GM23338 (cell line): ENCODE results near the gene CDC73.

ENCODE experiments used
- CREB1 ChIP-seq: fragments of 250-450 bp; sonication (Bioruptor Pico); IDR thresholded peaks from 2 replicates; pipeline ENCODE4 v1.5.0; 2020; ENCODE audit warnings: low read depth, mild to moderate bottlenecking, moderate library complexity
- CTCF ChIP-seq, 2 experiments: fragments of 200-600 bp in 1 of 2; sonication (generic) in 1 of 2; conservative IDR thresholded peaks; 2 replicates each; pipeline versions ENCODE4 v1.5.1 to v1.6.1; 2016 to 2017; ENCODE audit warnings: antibody characterized with exemption in 2 of 2, low read depth in 2 of 2, mild to moderate bottlenecking in 2 of 2, moderate library complexity in 1 of 2
- EZH2 ChIP-seq: fragments of 200-600 bp; sonication (generic); IDR thresholded peaks from one replicate; pipeline ENCODE4 v1.8.0; 2017; ENCODE audit warnings: antibody characterized with exemption, mild to moderate bottlenecking, low read depth; ENCODE audit not compliant: unreplicated experiment
- EZH2phosphoT487 ChIP-seq: fragments of 200-600 bp; sonication (generic); IDR thresholded peaks from one replicate; pipeline ENCODE4 v1.8.1; 2018; ENCODE audit warnings: antibody characterized with exemption; ENCODE audit not compliant: unreplicated experiment
- JUNB ChIP-seq: IDR thresholded peaks from one replicate; pipeline ENCODE4 v1.6.1; 2016; ENCODE audit warnings: antibody characterized with exemption; ENCODE audit not compliant: unreplicated experiment
- POLR2AphosphoS5 ChIP-seq: IDR thresholded peaks from 2 replicates; pipeline ENCODE4 v1.6.1; 2016; ENCODE audit warnings: antibody characterized with exemption, low read depth

GRCh38 chr1:193249187-193249586 is 127.4 kb downstream of the CDC73 start:
- no peak for TF ChIP-seq CTCF (conservative IDR thresholded peaks at IDR 0.05; ENCODE audit: low read depth in 2 of 2)
- no peak for TF ChIP-seq EZH2
- TF ChIP-seq EZH2phosphoT487, result no peak
- TF ChIP-seq POLR2AphosphoS5, result no peak
- no peak for TF ChIP-seq JUNB
- no peak for TF ChIP-seq CREB1
